ENCODE measurements around the gene SRPRA.

GRCh38 chr11:126231725-126232459 lies 36.8 kb downstream of the SRPRA start:
- TF ChIP-seq CTCF (IDR thresholded peaks at IDR 0.05) (no peak), EP300 (IDR thresholded peaks at IDR 0.05) (no peak), POLR2A (IDR thresholded peaks at IDR 0.05) (no peak)
